Esophagus (tissue), 2 donors: Measurements from ENCODE around the gene MRI1. TPM values are rescaled to one million over a fixed set of nuclear protein-coding genes. Genes with fewer than 3 reads are reported as not detected.

ENCODE experiments used
- H3K27ac ChIP-seq, 2 donors: one replicate each; pipeline ENCODE4 v1.5.1; 2013; ENCODE audit warnings: low read depth in 2 of 2, mild to moderate bottlenecking in 2 of 2, inconsistent platforms in 1 of 2, low read length in 1 of 2, moderate library complexity in 1 of 2
- H3K27me3 ChIP-seq, 2 donors: one replicate each; pipeline ENCODE4 v1.6.1; 2013; ENCODE audit warnings: low read length in 2 of 2, control low read depth in 1 of 2, mild to moderate bottlenecking in 1 of 2; ENCODE audit not compliant: insufficient read depth in 2 of 2, control insufficient read depth in 1 of 2
- H3K36me3 ChIP-seq, 2 donors: one replicate each; pipeline ENCODE4 v1.6.1; 2013; ENCODE audit warnings: low read length in 1 of 2; ENCODE audit not compliant: control insufficient read depth in 2 of 2, insufficient read depth in 2 of 2
- H3K4me1 ChIP-seq, 2 donors: one replicate each; pipeline ENCODE4 v1.6.1; 2013; ENCODE audit warnings: low read length in 1 of 2; ENCODE audit not compliant: control insufficient read depth in 2 of 2, insufficient read depth in 2 of 2
- H3K4me3 ChIP-seq, 2 donors: one replicate each; pipeline ENCODE4 v1.5.1; 2013; ENCODE audit warnings: low read length in 2 of 2, mild to moderate bottlenecking in 2 of 2, low read depth in 1 of 2, moderate library complexity in 1 of 2
- H3K9me3 ChIP-seq, 2 donors: one replicate each; pipeline ENCODE4 v1.6.1; 2013; ENCODE audit warnings: mild to moderate bottlenecking in 2 of 2, low read depth in 1 of 2, low read length in 1 of 2, moderate library complexity in 1 of 2; ENCODE audit not compliant: control insufficient read depth in 2 of 2, insufficient read depth in 1 of 2
- WGBS, 2 donors: extraction: QIAGEN DNeasy Blood & Tissue Kit; methylation state at CpG; one replicate each; pipeline ENCODE4 v1.1.7; 2013; 5-methylcytosine and 5-hydroxymethylcytosine counted together
- polyA plus RNA-seq, 2 donors: library from polyadenylated mRNA; stranded (reverse); fragments of 200-250 nt; gene quantifications; one replicate each; pipeline ENCODE4 v1.2.3, GENCODE V29; 2013
- donor health status: healthy with polysubstance abuse.
- donor health status: Bipolar disorder and iron deficiency.

Gene MRI1
- polyA plus RNA-seq, result 10 to 100 TPM; 17.7 to 28.9 TPM

DNA sequence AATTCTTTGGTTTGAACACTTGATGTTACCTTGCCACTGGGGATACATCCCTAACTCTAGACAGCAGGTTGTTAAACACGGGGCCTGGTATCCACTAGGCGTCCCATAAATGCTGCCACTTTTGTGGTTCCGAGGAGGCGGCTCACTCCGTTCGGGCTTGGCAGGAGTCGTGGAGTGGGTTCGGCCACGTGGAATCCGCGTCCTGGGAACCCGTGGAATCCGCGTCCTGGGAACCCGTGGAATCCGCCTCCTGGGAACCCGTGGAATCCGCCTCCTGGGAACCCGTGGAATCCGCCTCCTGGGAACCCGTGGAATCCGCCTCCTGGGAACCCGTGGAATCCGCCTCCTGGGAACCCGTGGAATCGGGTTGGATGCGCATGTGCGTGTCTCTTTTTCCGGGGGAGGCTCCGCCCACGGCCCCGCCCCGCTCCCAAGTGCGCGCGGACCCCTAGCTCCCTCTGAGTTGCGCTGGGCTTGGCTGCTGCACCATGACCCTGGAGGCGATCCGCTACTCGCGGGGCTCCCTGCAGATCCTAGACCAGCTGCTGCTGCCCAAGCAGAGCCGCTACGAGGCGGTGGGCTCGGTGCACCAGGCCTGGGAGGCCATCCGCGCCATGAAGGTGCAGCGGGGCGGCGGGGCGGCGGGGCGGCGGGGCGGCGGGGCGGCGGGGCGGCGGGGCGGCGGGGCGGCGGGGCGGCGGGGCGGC lies at the start of gene MRI1:
TSS of gene MRI1 (plus strand) at position 422 of the 707 bp plus-strand sequence. CDS start at position 489, 67 bp downstream.
- no peaks in the 10 kb centered on the region for H3K9me3 ChIP-seq
- H3K27ac ChIP-seq, result peak within 1 kb of the TSS; percentile 69 to 74
- H3K4me3 ChIP-seq, result peak within 1 kb of the TSS; percentile 79 to 94
- peaks cover 3 to 9% of the 10 kb centered on the region in 2 donors for H3K4me1 ChIP-seq
- 1 to 13% methylated on average over 49 to 66 of the region's 67 CpGs for WGBS, 2 donors
- no peaks in the 10 kb centered on the region for H3K27me3 ChIP-seq
- H3K36me3 ChIP-seq, result peaks cover 0 to 23% of the 10 kb centered on the region in 2 donors

- Histone ChIP-seq H3K4me1 (no peaks in the 10 kb centered on the region), H3K36me3 (no peaks in the 10 kb centered on the region), H3K9me3 (no peaks in the 10 kb centered on the region), H3K27me3 (no peaks in the 10 kb centered on the region), H3K4me3 (no peak overlapping the region), H3K27ac (no peak overlapping the region)
- 29 to 33% methylated on average over 8 of the region's 8 CpGs for WGBS, 2 donors
Measured at GRCh38 chr19:13717194-13717643, 47.1 kb upstream of the MRI1 start.

GRCh38 chr19:13718733-13719132 lies 45.6 kb upstream of the MRI1 start:
- no peaks in the 10 kb centered on the region for H3K27me3 ChIP-seq
- 22 to 24% methylated on average over 9 of the region's 9 CpGs for WGBS, 2 donors
- no peaks in the 10 kb centered on the region for H3K9me3 ChIP-seq
- H3K36me3 ChIP-seq, result no peaks in the 10 kb centered on the region
- no peaks in the 10 kb centered on the region for H3K4me1 ChIP-seq
- H3K27ac ChIP-seq, result no peak overlapping the region
- no peak overlapping the region for H3K4me3 ChIP-seq

GRCh38 chr19:13722146-13722545 lies 42.2 kb upstream of the MRI1 start:
- Histone ChIP-seq H3K27ac (no peak overlapping the region), H3K27me3 (no peaks in the 10 kb centered on the region), H3K9me3 (no peaks in the 10 kb centered on the region), H3K4me1 (no peaks in the 10 kb centered on the region), H3K36me3 (no peaks in the 10 kb centered on the region), H3K4me3 (no peak overlapping the region)
- WGBS, 2 donors, result 77 to 86% methylated on average over 6 of the region's 6 CpGs

DNA sequence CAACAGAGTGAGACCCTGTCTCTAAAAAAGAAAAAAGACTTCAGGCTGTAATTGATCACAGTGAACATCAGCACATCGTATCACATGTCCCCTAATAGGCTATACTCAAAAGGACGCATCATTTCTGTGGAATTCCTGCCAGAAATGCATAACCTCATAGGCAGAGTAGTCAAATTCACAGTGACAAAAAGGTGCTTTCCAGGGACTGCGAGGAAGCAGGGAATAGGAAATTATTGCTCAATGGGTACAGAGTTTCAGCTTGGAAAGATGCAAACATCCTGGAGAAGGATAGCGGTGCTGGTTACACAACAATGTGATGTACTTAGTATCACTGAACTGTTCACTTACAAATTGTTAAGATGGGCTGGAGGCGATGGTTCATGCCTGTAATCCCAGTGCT lies 41.1 kb upstream of the MRI1 start:
- Histone ChIP-seq H3K9me3 (no peaks in the 10 kb centered on the region), H3K4me1 (no peaks in the 10 kb centered on the region), H3K27me3 (no peaks in the 10 kb centered on the region), H3K4me3 (no peak overlapping the region), H3K27ac (no peak overlapping the region), H3K36me3 (no peaks in the 10 kb centered on the region)
- WGBS, 2 donors, result 74 to 78% methylated on average over 5 of the region's 5 CpGs

DNA sequence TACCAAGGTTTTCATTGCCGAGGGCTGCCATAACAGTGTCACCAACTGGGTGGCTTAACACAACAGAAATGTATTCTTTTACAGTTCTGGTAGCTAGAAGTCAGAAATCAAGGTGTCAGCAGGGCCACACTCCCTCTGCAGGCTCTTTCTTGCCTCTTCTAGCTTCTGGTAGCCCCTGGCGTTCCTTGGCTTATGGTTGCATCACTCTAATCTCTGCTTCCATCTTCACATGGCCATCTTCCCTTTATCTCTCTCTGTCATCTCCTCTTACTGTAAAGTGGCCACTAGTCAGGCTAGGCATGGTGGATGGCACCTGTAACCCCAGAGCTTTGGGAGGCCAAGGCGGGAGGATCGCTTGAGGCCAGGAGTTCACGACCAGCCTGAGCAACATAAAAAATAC lies 38.0 kb upstream of the MRI1 start:
- Histone ChIP-seq H3K36me3 (no peaks in the 10 kb centered on the region), H3K4me3 (no peak overlapping the region), H3K4me1 (peaks cover 0 to 3% of the 10 kb centered on the region in 2 donors), H3K9me3 (no peaks in the 10 kb centered on the region), H3K27ac (no peak overlapping the region), H3K27me3 (no peaks in the 10 kb centered on the region)
- 95 to 98% methylated on average over 5 of the region's 5 CpGs for WGBS, 2 donors

- no peaks in the 10 kb centered on the region for H3K36me3 ChIP-seq
- no peaks in the 10 kb centered on the region for H3K27me3 ChIP-seq
- 68 to 74% methylated on average over 8 of the region's 8 CpGs for WGBS, 2 donors
- H3K4me3 ChIP-seq, result no peak overlapping the region
- no peak overlapping the region for H3K27ac ChIP-seq
- H3K4me1 ChIP-seq, result peaks cover 0 to 3% of the 10 kb centered on the region in 2 donors
- no peaks in the 10 kb centered on the region for H3K9me3 ChIP-seq
Measured at GRCh38 chr19:13727798-13728197, 36.5 kb upstream of the MRI1 start.

DNA sequence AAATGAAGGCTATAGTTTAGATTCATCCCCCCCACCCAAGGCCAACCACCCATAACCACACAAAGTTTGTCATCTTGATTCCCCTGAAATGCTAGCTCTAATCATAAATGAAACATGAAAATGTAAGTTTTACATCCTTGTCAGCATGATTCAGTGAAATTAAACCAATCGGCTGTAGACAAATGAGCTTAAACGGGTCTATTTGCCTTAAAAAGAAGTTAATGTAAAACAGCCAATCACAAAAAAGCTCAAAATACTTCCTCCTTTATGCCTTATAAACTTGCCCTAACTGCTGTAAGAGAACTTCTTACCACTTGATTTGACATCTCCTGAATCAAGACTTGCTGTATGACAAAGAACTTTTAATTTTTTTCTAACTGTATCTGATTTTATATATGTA lies 34.5 kb upstream of the MRI1 start:
- H3K9me3 ChIP-seq, result no peaks in the 10 kb centered on the region
- WGBS, 2 donors, result 44% methylated on average over 2 of the region's 2 CpGs
- H3K36me3 ChIP-seq, result no peaks in the 10 kb centered on the region
- no peaks in the 10 kb centered on the region for H3K27me3 ChIP-seq
- H3K4me1 ChIP-seq, result peaks cover 0 to 3% of the 10 kb centered on the region in 2 donors
- no peak overlapping the region for H3K27ac ChIP-seq
- no peak overlapping the region for H3K4me3 ChIP-seq

GRCh38 chr19:13731147-13731964 lies 33.0 kb upstream of the MRI1 start:
- Histone ChIP-seq H3K27me3 (no peaks in the 10 kb centered on the region), H3K4me3 (peak overlapping the region; percentile 54 to 57), H3K36me3 (no peaks in the 10 kb centered on the region), H3K27ac (peak overlapping the region; percentile 96 to 98), H3K9me3 (no peaks in the 10 kb centered on the region), H3K4me1 (peaks cover 0 to 3% of the 10 kb centered on the region in 2 donors)
- 0% methylated on average over 39 of the region's 39 CpGs for WGBS, 2 donors
